ENCODE measurements around the gene WDR73. TPM values are rescaled to one million over a fixed set of nuclear protein-coding genes. Genes with fewer than 3 reads are reported as not detected.

WDR73 gene
- polyA plus RNA-seq, 2 donors = 15.8 to 16.6 TPM

GRCh38 chr15:84658788-84659411, 4.8 kb upstream of the WDR73 start:
- Histone ChIP-seq H3K36me3 (ENCODE audit: control insufficient read depth in 2 of 2, insufficient read depth in 2 of 2, low read length in 1 of 2) (no peaks in the 10 kb centered on the region), H3K4me3 (ENCODE audit: low read depth in 1 of 2, low read length in 2 of 2) (peak overlapping the region; percentile 54 to 57), H3K9me3 (ENCODE audit: control insufficient read depth in 2 of 2, insufficient read depth in 1 of 2, low read depth in 1 of 2, low read length in 1 of 2) (no peaks in the 10 kb centered on the region), H3K27me3 (ENCODE audit: control insufficient read depth in 1 of 2, insufficient read depth in 2 of 2, low read length in 2 of 2) (no peaks in the 10 kb centered on the region), H3K4me1 (ENCODE audit: control insufficient read depth in 2 of 2, insufficient read depth in 2 of 2, low read length in 1 of 2) (peaks cover 4 to 8% of the 10 kb centered on the region in 2 donors), H3K27ac (ENCODE audit: low read depth in 2 of 2, low read length in 1 of 2) (peak overlapping the region; percentile 18 to 81)
- 42 to 50% methylated on average over 7 of the region's 7 CpGs for WGBS, 2 donors

GRCh38 chr15:84658080-84658787, 4.2 kb upstream of the WDR73 start, which contains the start of gene NMB:
Gene NMB, minus strand, starts transcription at chr15:84658199. Its CDS starts 47 bp downstream, at chr15:84658152.
- Histone ChIP-seq H3K9me3 (ENCODE audit: control insufficient read depth in 2 of 2, insufficient read depth in 1 of 2, low read depth in 1 of 2, low read length in 1 of 2) (no peaks in the 10 kb centered on the region), H3K27ac (ENCODE audit: low read depth in 2 of 2, low read length in 1 of 2) (peak within 1 kb of the TSS; percentile 66 to 81), H3K36me3 (ENCODE audit: control insufficient read depth in 2 of 2, insufficient read depth in 2 of 2, low read length in 1 of 2) (no peaks in the 10 kb centered on the region), H3K4me3 (ENCODE audit: low read depth in 1 of 2, low read length in 2 of 2) (peak within 1 kb of the TSS; percentile 54 to 57), H3K4me1 (ENCODE audit: control insufficient read depth in 2 of 2, insufficient read depth in 2 of 2, low read length in 1 of 2) (peaks cover 4 to 14% of the 10 kb centered on the region in 2 donors), H3K27me3 (ENCODE audit: control insufficient read depth in 1 of 2, insufficient read depth in 2 of 2, low read length in 2 of 2) (no peaks in the 10 kb centered on the region)
- WGBS, 2 donors = 1% methylated on average over 45 to 61 of the region's 61 CpGs

DNA sequence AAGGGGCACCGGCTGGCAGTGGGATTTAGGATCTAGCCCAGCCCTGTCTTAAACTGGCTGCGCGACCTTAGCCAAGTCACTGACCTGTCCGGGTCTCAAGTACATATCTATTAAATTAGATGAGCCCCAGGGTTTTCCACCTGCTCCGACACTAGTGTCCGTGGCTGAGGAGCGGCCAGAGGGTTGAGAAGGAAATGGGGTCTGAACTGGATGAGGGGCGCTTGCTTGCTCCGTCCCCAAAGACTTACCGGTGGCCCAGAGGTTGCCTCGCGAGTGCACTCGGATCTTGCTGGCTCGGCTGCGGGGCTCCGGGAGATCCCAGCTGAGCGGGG, 3.6 kb upstream of the WDR73 start:
- 16 to 17% methylated on average over 17 of the region's 17 CpGs for WGBS, 2 donors
- H3K4me1 ChIP-seq (ENCODE audit: control insufficient read depth in 2 of 2, insufficient read depth in 2 of 2, low read length in 1 of 2) = peaks cover 4 to 16% of the 10 kb centered on the region in 2 donors

GRCh38 chr15:84656972-84657371, 2.9 kb upstream of the WDR73 start:
- Histone ChIP-seq H3K4me3 (ENCODE audit: low read depth in 1 of 2, low read length in 2 of 2) (no peak overlapping the region), H3K36me3 (ENCODE audit: control insufficient read depth in 2 of 2, insufficient read depth in 2 of 2, low read length in 1 of 2) (no peaks in the 10 kb centered on the region), H3K4me1 (ENCODE audit: control insufficient read depth in 2 of 2, insufficient read depth in 2 of 2, low read length in 1 of 2) (peaks cover 4 to 16% of the 10 kb centered on the region in 2 donors), H3K9me3 (ENCODE audit: control insufficient read depth in 2 of 2, insufficient read depth in 1 of 2, low read depth in 1 of 2, low read length in 1 of 2) (no peaks in the 10 kb centered on the region), H3K27ac (ENCODE audit: low read depth in 2 of 2, low read length in 1 of 2) (peak overlapping the region in 1 of 2 donors; percentile 10), H3K27me3 (ENCODE audit: control insufficient read depth in 1 of 2, insufficient read depth in 2 of 2, low read length in 2 of 2) (no peaks in the 10 kb centered on the region)
- WGBS, 2 donors = 67 to 70% methylated on average over 7 of the region's 7 CpGs

More for the DNA sequence above, 3.6 kb upstream of the WDR73 start:
- Histone ChIP-seq H3K27me3 (ENCODE audit: control insufficient read depth in 1 of 2, insufficient read depth in 2 of 2, low read length in 2 of 2) (no peaks in the 10 kb centered on the region), H3K36me3 (ENCODE audit: control insufficient read depth in 2 of 2, insufficient read depth in 2 of 2, low read length in 1 of 2) (no peaks in the 10 kb centered on the region), H3K9me3 (ENCODE audit: control insufficient read depth in 2 of 2, insufficient read depth in 1 of 2, low read depth in 1 of 2, low read length in 1 of 2) (no peaks in the 10 kb centered on the region), H3K4me3 (ENCODE audit: low read depth in 1 of 2, low read length in 2 of 2) (peak overlapping the region; percentile 54 to 57), H3K27ac (ENCODE audit: low read depth in 2 of 2, low read length in 1 of 2) (peak overlapping the region; percentile 59 to 81)

- Histone ChIP-seq H3K27me3 (ENCODE audit: control insufficient read depth in 1 of 2, insufficient read depth in 2 of 2, low read length in 2 of 2) (no peaks in the 10 kb centered on the region), H3K36me3 (ENCODE audit: control insufficient read depth in 2 of 2, insufficient read depth in 2 of 2, low read length in 1 of 2) (peaks cover 0 to 4% of the 10 kb centered on the region in 2 donors), H3K4me1 (ENCODE audit: control insufficient read depth in 2 of 2, insufficient read depth in 2 of 2, low read length in 1 of 2) (peaks cover 4 to 19% of the 10 kb centered on the region in 2 donors), H3K4me3 (ENCODE audit: low read depth in 1 of 2, low read length in 2 of 2) (peak overlapping the region; percentile 91 to 97), H3K9me3 (ENCODE audit: control insufficient read depth in 2 of 2, insufficient read depth in 1 of 2, low read depth in 1 of 2, low read length in 1 of 2) (no peaks in the 10 kb centered on the region), H3K27ac (ENCODE audit: low read depth in 2 of 2, low read length in 1 of 2) (peak overlapping the region; percentile 77 to 93)
- 6% methylated on average over 19 of the region's 19 CpGs for WGBS, 2 donors
Observed at GRCh38 chr15:84654689-84655453, 788 bp upstream of the WDR73 start.

DNA sequence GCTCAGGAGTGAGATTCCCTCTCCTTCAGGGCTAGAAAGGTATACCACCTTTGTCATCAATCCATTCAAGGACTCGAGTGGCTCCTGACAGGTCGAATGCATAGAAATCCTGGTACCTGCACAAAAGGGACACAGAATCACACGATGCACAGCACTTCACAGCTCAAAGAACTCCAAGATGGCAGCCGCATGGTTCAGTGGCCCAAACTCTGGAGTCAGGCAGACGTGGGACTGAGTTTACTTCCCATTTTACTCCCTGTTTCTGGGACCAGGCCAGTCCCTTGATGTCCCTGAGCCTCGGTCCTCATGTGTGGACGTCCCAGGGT, 536 bp downstream of the WDR73 start:
- peaks cover 4 to 19% of the 10 kb centered on the region in 2 donors for H3K4me1 ChIP-seq (ENCODE audit: control insufficient read depth in 2 of 2, insufficient read depth in 2 of 2, low read length in 1 of 2)
- peak overlapping the region; percentile 91 to 97 for H3K4me3 ChIP-seq (ENCODE audit: low read depth in 1 of 2, low read length in 2 of 2)
- H3K36me3 ChIP-seq (ENCODE audit: control insufficient read depth in 2 of 2, insufficient read depth in 2 of 2, low read length in 1 of 2) = peaks cover under 1 to 9% of the 10 kb centered on the region in 2 donors
- WGBS, 2 donors = 14 to 15% methylated on average over 7 of the region's 7 CpGs
- no peaks in the 10 kb centered on the region for H3K27me3 ChIP-seq (ENCODE audit: control insufficient read depth in 1 of 2, insufficient read depth in 2 of 2, low read length in 2 of 2)
- H3K27ac ChIP-seq (ENCODE audit: low read depth in 2 of 2, low read length in 1 of 2) = peak overlapping the region; percentile 93
- no peaks in the 10 kb centered on the region for H3K9me3 ChIP-seq (ENCODE audit: control insufficient read depth in 2 of 2, insufficient read depth in 1 of 2, low read depth in 1 of 2, low read length in 1 of 2)

GRCh38 chr15:84649706-84650105, 4.4 kb downstream of the WDR73 start:
- Histone ChIP-seq H3K27ac (ENCODE audit: low read depth in 2 of 2, low read length in 1 of 2) (no peak overlapping the region), H3K4me1 (ENCODE audit: control insufficient read depth in 2 of 2, insufficient read depth in 2 of 2, low read length in 1 of 2) (peaks cover 0 to 11% of the 10 kb centered on the region in 2 donors), H3K9me3 (ENCODE audit: control insufficient read depth in 2 of 2, insufficient read depth in 1 of 2, low read depth in 1 of 2, low read length in 1 of 2) (no peaks in the 10 kb centered on the region), H3K36me3 (ENCODE audit: control insufficient read depth in 2 of 2, insufficient read depth in 2 of 2, low read length in 1 of 2) (peaks cover 13 to 37% of the 10 kb centered on the region in 2 donors), H3K4me3 (ENCODE audit: low read depth in 1 of 2, low read length in 2 of 2) (no peak overlapping the region), H3K27me3 (ENCODE audit: control insufficient read depth in 1 of 2, insufficient read depth in 2 of 2, low read length in 2 of 2) (no peaks in the 10 kb centered on the region)
- WGBS, 2 donors = 74 to 86% methylated on average over 2 of the region's 2 CpGs

GRCh38 chr15:84648539-84648938, 5.5 kb downstream of the WDR73 start:
- no peak overlapping the region for H3K4me3 ChIP-seq (ENCODE audit: low read depth in 1 of 2, low read length in 2 of 2)
- peaks cover 13 to 37% of the 10 kb centered on the region in 2 donors for H3K36me3 ChIP-seq (ENCODE audit: control insufficient read depth in 2 of 2, insufficient read depth in 2 of 2, low read length in 1 of 2)
- H3K27ac ChIP-seq (ENCODE audit: low read depth in 2 of 2, low read length in 1 of 2) = no peak overlapping the region
- H3K9me3 ChIP-seq (ENCODE audit: control insufficient read depth in 2 of 2, insufficient read depth in 1 of 2, low read depth in 1 of 2, low read length in 1 of 2) = no peaks in the 10 kb centered on the region
- 59 to 79% methylated on average over 3 of the region's 3 CpGs for WGBS, 2 donors
- no peaks in the 10 kb centered on the region for H3K27me3 ChIP-seq (ENCODE audit: control insufficient read depth in 1 of 2, insufficient read depth in 2 of 2, low read length in 2 of 2)
- H3K4me1 ChIP-seq (ENCODE audit: control insufficient read depth in 2 of 2, insufficient read depth in 2 of 2, low read length in 1 of 2) = peaks cover 0 to 7% of the 10 kb centered on the region in 2 donors

- Histone ChIP-seq H3K27ac (ENCODE audit: low read depth in 2 of 2, low read length in 1 of 2) (no peak overlapping the region), H3K4me1 (ENCODE audit: control insufficient read depth in 2 of 2, insufficient read depth in 2 of 2, low read length in 1 of 2) (peaks cover 0 to 3% of the 10 kb centered on the region in 2 donors), H3K9me3 (ENCODE audit: control insufficient read depth in 2 of 2, insufficient read depth in 1 of 2, low read depth in 1 of 2, low read length in 1 of 2) (no peaks in the 10 kb centered on the region), H3K4me3 (ENCODE audit: low read depth in 1 of 2, low read length in 2 of 2) (no peak overlapping the region), H3K36me3 (ENCODE audit: control insufficient read depth in 2 of 2, insufficient read depth in 2 of 2, low read length in 1 of 2) (peaks cover 13 to 42% of the 10 kb centered on the region in 2 donors), H3K27me3 (ENCODE audit: control insufficient read depth in 1 of 2, insufficient read depth in 2 of 2, low read length in 2 of 2) (no peaks in the 10 kb centered on the region)
Observed at GRCh38 chr15:84647726-84648125, 6.4 kb downstream of the WDR73 start.
